Fibroblast of pulmonary artery (primary cell): ENCODE measurements around the gene TTBK2.
"Not testable (repeated sequence)": the region's sequence is repeated elsewhere in the genome, so short reads cannot be mapped to it uniquely, and the experiment has no call there.

Source experiments
- DNase-seq: peaks from one replicate; pipeline ENCODE4 v3.0.0-alpha.2; 2010; ENCODE audit warnings: low read depth
- H3K4me3 ChIP-seq: replicated peaks from 2 replicates; pipeline ENCODE4 v1.5.1; 2011; ENCODE audit warnings: low read depth, mild to moderate bottlenecking, control low read depth, low read length, moderate library complexity
- TF ChIP-seq, protein P1 (sequence below): IDR thresholded peaks from 2 replicates; pipeline ENCODE4 v1.5.1; 2011; ENCODE audit warnings: mild to moderate bottlenecking, control low read depth, low read length, inconsistent platforms; ENCODE audit errors: missing control alignments

Gene TTBK2

GRCh38 chr15:42920519-42921341 is at the start of gene TTBK2:
TTBK2 (minus strand) TSS chr15:42920778; CDS start chr15:42878617, 42,161 bp downstream.
- peak; percentile 99 for DNase-seq
- TF ChIP-seq, protein P1, sequence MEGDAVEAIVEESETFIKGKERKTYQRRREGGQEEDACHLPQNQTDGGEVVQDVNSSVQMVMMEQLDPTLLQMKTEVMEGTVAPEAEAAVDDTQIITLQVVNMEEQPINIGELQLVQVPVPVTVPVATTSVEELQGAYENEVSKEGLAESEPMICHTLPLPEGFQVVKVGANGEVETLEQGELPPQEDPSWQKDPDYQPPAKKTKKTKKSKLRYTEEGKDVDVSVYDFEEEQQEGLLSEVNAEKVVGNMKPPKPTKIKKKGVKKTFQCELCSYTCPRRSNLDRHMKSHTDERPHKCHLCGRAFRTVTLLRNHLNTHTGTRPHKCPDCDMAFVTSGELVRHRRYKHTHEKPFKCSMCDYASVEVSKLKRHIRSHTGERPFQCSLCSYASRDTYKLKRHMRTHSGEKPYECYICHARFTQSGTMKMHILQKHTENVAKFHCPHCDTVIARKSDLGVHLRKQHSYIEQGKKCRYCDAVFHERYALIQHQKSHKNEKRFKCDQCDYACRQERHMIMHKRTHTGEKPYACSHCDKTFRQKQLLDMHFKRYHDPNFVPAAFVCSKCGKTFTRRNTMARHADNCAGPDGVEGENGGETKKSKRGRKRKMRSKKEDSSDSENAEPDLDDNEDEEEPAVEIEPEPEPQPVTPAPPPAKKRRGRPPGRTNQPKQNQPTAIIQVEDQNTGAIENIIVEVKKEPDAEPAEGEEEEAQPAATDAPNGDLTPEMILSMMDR: no peak
- H3K4me3 ChIP-seq: peak within 1 kb of the TSS; percentile 84

GRCh38 chr15:42964476-42964875 is 43.9 kb upstream of the TTBK2 start:
- H3K4me3 ChIP-seq: no peak overlapping the region
- DNase-seq: no peak
- TF ChIP-seq, protein P1: no peak

DNA sequence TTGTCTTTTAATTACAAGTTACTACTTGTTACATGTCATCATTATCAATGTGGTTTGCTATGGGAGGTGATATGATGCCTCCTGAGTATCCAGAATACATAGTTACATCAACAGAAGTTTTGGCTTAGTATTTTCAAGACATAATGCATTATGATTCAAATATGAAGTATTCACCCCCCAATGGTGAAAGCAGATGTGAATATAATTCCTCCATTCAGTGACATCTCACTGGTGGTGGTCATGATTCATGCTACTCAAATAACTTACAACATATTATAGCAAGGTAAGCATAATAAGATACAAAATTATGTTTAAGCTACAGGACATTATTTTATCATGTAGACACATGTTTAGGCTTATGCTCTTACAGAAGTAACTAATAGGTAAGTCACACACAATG is 34.9 kb upstream of the TTBK2 start:
- TF ChIP-seq, protein P1: no peak
- DNase-seq: peak; percentile 16
- no peak overlapping the region for H3K4me3 ChIP-seq

GRCh38 chr15:42954291-42954690 is 33.7 kb upstream of the TTBK2 start:
- TF ChIP-seq, protein P1: no peak
- no peak for DNase-seq
- H3K4me3 ChIP-seq: no peak overlapping the region

DNA sequence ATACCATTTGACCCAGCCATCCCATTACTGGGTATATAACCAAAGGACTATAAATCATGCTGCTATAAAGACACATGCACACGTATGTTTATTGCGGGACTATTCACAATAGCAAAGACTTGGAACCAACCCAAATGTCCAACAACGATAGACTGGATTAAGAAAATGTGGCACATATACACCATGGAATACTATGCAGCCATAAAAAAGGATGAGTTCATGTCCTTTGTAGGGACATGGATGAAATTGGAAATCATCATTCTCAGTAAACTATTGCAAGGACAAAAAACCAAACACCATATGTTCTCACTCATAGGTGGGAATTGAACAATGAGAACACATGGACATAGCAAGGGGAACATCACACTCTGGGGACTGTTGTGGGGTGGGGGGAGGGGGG is 28.3 kb upstream of the TTBK2 start:
- DNase-seq, H3K4me3 ChIP-seq: not testable (repeated sequence)

DNA sequence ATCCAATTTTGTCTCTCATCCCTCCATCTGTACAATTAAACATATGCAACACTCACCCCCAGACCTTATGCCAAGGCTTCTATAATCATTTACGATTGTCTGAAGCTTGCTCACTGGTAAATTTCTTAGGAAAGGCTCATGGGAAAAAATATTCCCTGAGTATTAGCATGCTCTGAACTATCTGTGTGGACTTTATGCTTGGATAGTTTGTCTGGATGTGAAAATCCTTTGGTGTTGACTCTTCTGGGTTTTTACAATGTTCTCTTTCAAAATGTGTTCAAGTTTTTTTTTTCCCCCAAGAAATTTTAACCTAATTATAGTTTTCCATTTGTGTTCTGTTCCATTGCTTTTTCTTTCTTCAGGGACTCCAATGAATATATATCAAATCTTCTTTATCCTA is 19.9 kb upstream of the TTBK2 start:
- no peak for DNase-seq
- H3K4me3 ChIP-seq: no peak overlapping the region
- TF ChIP-seq, protein P1: no peak

DNA sequence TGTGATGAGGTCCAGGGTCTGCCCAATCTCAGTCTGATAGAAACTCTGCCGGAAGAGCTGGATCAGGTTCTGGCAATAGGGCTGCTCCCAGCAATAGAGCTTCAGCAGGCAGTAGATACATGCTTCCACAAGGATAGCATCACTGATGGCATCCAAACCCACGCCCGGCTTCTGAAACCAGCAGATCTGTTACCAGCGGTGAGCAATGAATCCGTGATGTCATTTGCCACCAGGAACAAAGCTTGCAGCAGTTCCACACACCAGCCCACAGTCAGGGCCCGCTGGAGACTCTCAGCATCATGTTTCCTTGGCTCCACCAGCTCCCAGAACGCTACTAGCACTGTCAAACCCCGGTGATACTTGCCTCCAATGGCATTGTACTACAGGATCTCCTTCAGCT is 19.3 kb upstream of the TTBK2 start:
- TF ChIP-seq, protein P1: no peak
- DNase-seq: no peak
- H3K4me3 ChIP-seq: no peak overlapping the region
